Left lung (tissue), 10 donors: ENCODE measurements around the gene TRMU. TPM values are rescaled to one million over a fixed set of nuclear protein-coding genes. Genes with fewer than 3 reads are reported as not detected.

Experiments
- ATAC-seq: fragments of 200-7000 bp; cut with Tn5 transposase; one replicate; pipeline ENCODE4 v1.9.1; 2020; ENCODE audit warnings: moderate library complexity
- DNase-seq, 4 donors: peaks; one replicate each; pipeline ENCODE4 v3.0.0-alpha.2; 2013 to 2020
- H3K27ac ChIP-seq, 2 donors: fragments of 200-600 bp; sonication (generic) in 1 of 2; one replicate each; pipeline versions ENCODE4 v1.5.0 to v1.8.0; 2020 to 2021
- H3K27me3 ChIP-seq, 2 donors: fragments of 200-600 bp; sonication (generic) in 1 of 2; one replicate each; pipeline versions ENCODE4 v1.5.0 to v1.8.0; 2020 to 2021
- H3K36me3 ChIP-seq, 2 donors: fragments of 200-600 bp; sonication (generic) in 1 of 2; one replicate each; pipeline versions ENCODE4 v1.5.0 to v1.8.0; 2020 to 2021
- H3K4me1 ChIP-seq, 2 donors: fragments of 200-600 bp; one replicate each; pipeline ENCODE4 v1.8.0; 2021
- H3K4me3 ChIP-seq, 2 donors: fragments of 200-600 bp; sonication (generic) in 1 of 2; one replicate each; pipeline versions ENCODE4 v1.5.0 to v1.8.0; 2020 to 2021; ENCODE audit warnings: mild to moderate bottlenecking in 1 of 2
- H3K9me3 ChIP-seq, 2 donors: fragments of 200-600 bp; sonication (generic) in 1 of 2; one replicate each; pipeline versions ENCODE4 v1.5.0 to v1.8.0; 2020 to 2021
- CTCF ChIP-seq, 2 donors: fragments of 200-600 bp; sonication (generic) in 1 of 2; IDR thresholded peaks; one replicate each; pipeline versions ENCODE4 v1.5.0 to v1.8.0; 2021; ENCODE audit warnings: antibody characterized with exemption in 2 of 2
- intact Hi-C, 2 donors: fragments of 100-400 bp; cut with DNase I; formaldehyde crosslinking; loops; one replicate each; pipeline versions ENCODE4 v1.11.2 to v1.14.2; 2022
- polyA plus RNA-seq, 6 donors: library from polyadenylated mRNA; unstranded; fragments of 120-200 nt; gene quantifications; one replicate each; pipeline ENCODE4 v1.2.1, GENCODE V29; 2013; ENCODE audit not compliant: insufficient read length in 6 of 6
- total RNA-seq, 2 donors: library from RNA; stranded (reverse); fragmentation: NEBNext Ultra II Directional; extraction: Animal tissue kit (Norgen Biotek cat#: 25700); gene quantifications; one replicate each; pipeline ENCODE4 v1.2.1, GENCODE V29; 2021
- donor health status: DM: no; HTN: yes; CAD: no.
- donor health status: DM: no; HTN: no; CAD: no.

The TRMU gene
- total and polyA plus RNA-seq, 8 donors = 34.1 to 53.1 (median 42.5) TPM

GRCh38 chr22:46328797-46329196 lies 6.7 kb upstream of the TRMU start:
- Histone ChIP-seq H3K9me3 (no peaks in the 10 kb centered on the region), H3K27ac (no peak overlapping the region), H3K4me3 (no peak overlapping the region), H3K27me3 (no peaks in the 10 kb centered on the region), H3K36me3 (peaks cover 0 to 38% of the 10 kb centered on the region in 2 donors), H3K4me1 (no peaks in the 10 kb centered on the region)
- peak in 1 of 4 donors; percentile 59 for DNase-seq
- intact Hi-C loops = no loop called here
- TF ChIP-seq CTCF (IDR thresholded peaks at IDR 0.05) = no peak
- no peak for ATAC-seq

GRCh38 chr22:46329616-46330015 lies 5.9 kb upstream of the TRMU start:
- ATAC-seq = no peak
- Histone ChIP-seq H3K4me1 (peaks cover 0 to under 1% of the 10 kb centered on the region in 2 donors), H3K36me3 (peaks cover 0 to 38% of the 10 kb centered on the region in 2 donors), H3K4me3 (no peak overlapping the region), H3K27ac (no peak overlapping the region), H3K9me3 (no peaks in the 10 kb centered on the region), H3K27me3 (no peaks in the 10 kb centered on the region)
- DNase-seq = no peak
- intact Hi-C loops = no loop called here
- TF ChIP-seq CTCF (IDR thresholded peaks at IDR 0.05) = no peak

- Histone ChIP-seq H3K27ac (no peak overlapping the region), H3K4me1 (peaks cover 0 to 7% of the 10 kb centered on the region in 2 donors), H3K9me3 (no peaks in the 10 kb centered on the region), H3K4me3 (no peak overlapping the region), H3K36me3 (peaks cover 0 to 35% of the 10 kb centered on the region in 2 donors), H3K27me3 (no peaks in the 10 kb centered on the region)
- intact Hi-C loops = no loop called here
- TF ChIP-seq CTCF (IDR thresholded peaks at IDR 0.05) = no peak
- ATAC-seq = no peak
- DNase-seq = no peak
Observed at GRCh38 chr22:46330426-46330825, 5.1 kb upstream of the TRMU start.

- peaks cover 1 to 10% of the 10 kb centered on the region in 2 donors for H3K4me1 ChIP-seq
- TF ChIP-seq CTCF (IDR thresholded peaks at IDR 0.05) = no peak
- no peak overlapping the region for H3K27ac ChIP-seq
- peaks cover 0 to 29% of the 10 kb centered on the region in 2 donors for H3K36me3 ChIP-seq
- ATAC-seq = no peak
- peak in 1 of 4 donors; percentile 50 for DNase-seq
- intact Hi-C loops = no loop called here
- no peak overlapping the region for H3K4me3 ChIP-seq
- H3K9me3 ChIP-seq = no peaks in the 10 kb centered on the region
- no peaks in the 10 kb centered on the region for H3K27me3 ChIP-seq
Observed at GRCh38 chr22:46331496-46331895, 4.0 kb upstream of the TRMU start.

- ATAC-seq (peak; percentile 61), DNase-seq (no peak)
- peak overlapping the region; percentile 90 to 99 for H3K4me3 ChIP-seq
- peaks cover 0 to 46% of the 10 kb centered on the region in 2 donors for H3K36me3 ChIP-seq
- H3K27ac ChIP-seq = peak overlapping the region; percentile 89 to 90
- no peaks in the 10 kb centered on the region for H3K9me3 ChIP-seq
- peaks cover 6 to 20% of the 10 kb centered on the region in 2 donors for H3K4me1 ChIP-seq
- no peak for TF ChIP-seq CTCF (IDR thresholded peaks at IDR 0.05)
- intact Hi-C loops = no loop called here
- no peaks in the 10 kb centered on the region for H3K27me3 ChIP-seq
Observed at GRCh38 chr22:46336119-46337078, 885 bp downstream of the TRMU start.
